OCI-LY1 (cell line): ENCODE results near the gene MZT1.

ENCODE experiments used
- CTCF ChIP-seq: fragments of 200-600 bp; sonication (generic), shearing (Covaris generic); IDR thresholded peaks from 2 replicates; pipeline ENCODE4 v1.5.1; 2017; ENCODE audit warnings: mild to moderate bottlenecking, antibody characterized with exemption, low read length, moderate library complexity, mixed read lengths
- EZH2 ChIP-seq: fragments of 200-600 bp; sonication (generic), shearing (Covaris generic); IDR thresholded peaks from 2 replicates; pipeline ENCODE4 v1.8.0; 2017; ENCODE audit warnings: borderline replicate concordance, mixed run types, mild to moderate bottlenecking, antibody characterized with exemption, low read length, moderate library complexity, mixed read lengths

GRCh38 chr13:72662548-72662947 lies 64.9 kb downstream of the MZT1 start:
- TF ChIP-seq CTCF (no peak), EZH2 (no peak)
